SHP77 (cell line): Measurements from ENCODE around the gene MARS1.
"Not testable (repeated sequence)": the region's sequence is repeated elsewhere in the genome, so short reads cannot be mapped to it uniquely, and the experiment has no call there.

Experiments used
- DNase-seq, 2 experiments: peaks; one replicate each; lab custom pipeline; 2025; lab: John Stamatoyannopoulos, UW

Gene MARS1

DNA sequence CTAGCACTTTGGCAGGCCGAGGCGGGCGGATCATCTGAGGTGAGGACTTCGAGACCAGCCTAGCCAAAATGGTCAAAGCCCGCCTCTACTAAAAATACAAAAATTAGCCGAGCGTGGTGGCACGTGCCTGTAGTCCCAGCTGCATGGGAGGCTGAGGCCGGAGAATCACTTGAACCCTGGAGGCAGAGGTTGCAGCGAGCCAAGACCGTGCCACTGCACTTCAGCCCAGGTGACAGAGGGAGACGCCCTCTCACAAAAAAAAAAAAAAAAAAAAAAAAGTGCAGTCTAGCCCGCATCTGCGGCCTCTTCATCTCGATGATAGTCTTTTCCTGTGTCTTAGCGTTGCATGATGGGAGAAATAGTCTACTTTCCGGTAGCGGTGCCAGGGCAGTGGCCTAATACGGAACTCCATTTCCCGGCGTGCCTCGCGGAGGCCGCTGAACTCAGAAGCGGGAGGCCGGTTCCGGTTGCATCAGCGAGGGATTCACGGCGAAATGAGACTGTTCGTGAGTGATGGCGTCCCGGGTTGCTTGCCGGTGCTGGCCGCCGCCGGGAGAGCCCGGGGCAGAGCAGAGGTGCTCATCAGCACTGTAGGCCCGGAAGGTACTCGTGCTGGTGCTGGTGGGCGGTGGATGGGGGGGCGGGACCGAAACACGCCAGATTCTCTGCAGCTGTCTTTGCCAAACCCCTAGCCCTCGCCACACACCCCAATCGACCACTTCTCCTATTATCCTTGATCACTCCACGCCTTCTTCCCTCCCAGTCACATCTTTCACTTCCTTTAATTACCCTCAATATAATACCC, at the start of gene MARS1:
MARS1 (plus strand) TSS at position 472 of the 805 bp plus-strand sequence; CDS start at position 495, 23 bp downstream.
- DNase-seq = peak; percentile 95 to 97

DNA sequence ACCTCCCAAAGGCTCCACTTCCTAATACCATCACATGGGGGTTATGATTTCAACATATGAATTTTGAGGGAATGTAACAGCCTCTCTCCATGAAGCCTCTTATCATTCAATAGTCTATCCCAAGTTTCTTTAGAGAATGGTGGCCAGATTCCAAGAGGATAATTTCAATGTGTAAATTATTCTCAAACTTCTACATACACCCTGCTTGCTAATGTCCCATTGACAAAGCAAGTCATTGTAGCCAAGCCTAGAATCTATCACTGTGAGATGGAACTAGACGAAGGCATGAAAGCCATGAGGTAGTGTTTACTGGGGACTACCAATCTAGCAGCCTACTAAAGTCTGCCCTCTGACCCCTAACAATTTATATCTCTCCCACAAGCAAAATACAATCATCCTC, 49.5 kb upstream of the MARS1 start:
- no peak for DNase-seq

DNA sequence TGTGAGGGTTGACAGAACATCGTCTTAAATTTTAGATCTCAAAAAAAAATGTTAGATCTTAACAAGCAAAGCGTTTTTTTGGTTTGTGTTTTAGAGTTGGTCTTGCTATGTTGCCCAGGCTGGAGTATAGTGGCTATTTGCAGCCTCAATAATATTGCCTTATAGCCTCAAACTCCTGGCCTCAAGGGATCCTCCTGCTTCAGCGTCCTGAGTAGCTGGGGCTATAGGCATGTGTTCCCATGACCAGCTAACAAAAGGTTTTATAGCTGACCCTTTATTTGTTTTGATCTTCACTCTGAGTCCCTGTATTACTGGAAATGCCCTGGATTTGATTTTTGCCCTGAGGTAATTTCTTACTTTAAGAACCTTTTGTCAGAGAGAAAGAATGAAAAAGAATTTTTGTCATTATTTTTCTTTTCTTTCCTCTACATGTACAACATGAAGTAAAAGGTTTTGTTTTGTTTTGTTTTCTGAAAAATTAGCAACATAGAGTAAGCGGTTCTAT, 48.1 kb upstream of the MARS1 start:
- DNase-seq = no peak

DNA sequence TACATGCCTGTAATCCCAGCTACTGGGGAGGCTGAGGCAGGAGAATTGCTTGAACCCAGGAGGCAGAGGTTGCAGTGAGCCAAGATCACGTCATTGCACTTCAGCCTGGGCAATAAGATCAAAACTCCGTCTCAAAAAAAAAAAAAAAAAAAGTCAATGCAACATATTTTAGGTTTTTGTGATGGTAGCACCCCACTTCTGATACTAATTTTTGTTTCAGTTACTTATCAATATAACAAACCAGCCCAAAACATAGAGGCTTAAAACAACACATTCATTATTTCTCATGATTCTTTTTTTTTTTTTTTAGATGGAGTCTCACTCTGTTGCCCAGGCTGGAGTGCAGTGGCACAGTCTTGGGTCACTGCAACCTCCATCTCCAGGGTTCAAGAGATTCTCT, 46.5 kb upstream of the MARS1 start:
- DNase-seq = not testable (repeated sequence)

DNA sequence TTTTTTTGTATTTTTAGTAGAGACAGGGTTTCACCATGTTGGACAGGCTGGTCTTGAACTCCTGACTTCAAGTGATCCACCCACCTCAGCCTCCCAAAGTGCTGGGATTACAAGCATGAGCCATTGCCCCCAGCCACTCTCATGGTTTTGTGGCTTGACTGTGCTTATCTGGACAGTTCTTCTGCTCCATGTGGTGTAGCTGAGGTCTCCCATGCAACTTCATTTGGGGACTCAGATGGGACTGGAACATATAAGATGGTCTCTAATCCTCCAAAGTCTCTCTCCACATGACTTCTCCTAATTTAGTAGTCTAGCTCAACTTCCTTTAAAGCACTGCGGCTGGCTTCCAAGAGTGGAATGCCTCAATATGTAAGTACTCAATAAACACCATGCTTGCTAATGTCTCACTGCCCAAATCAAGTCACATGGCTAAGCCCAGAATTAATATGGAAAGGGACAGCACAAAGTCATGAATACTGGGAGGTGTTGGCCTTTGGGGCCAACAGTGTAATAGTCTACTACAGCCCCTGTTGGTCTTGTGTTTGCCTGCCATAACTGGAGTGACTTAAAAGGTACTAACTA, 45.9 kb upstream of the MARS1 start:
- no peak for DNase-seq

DNA sequence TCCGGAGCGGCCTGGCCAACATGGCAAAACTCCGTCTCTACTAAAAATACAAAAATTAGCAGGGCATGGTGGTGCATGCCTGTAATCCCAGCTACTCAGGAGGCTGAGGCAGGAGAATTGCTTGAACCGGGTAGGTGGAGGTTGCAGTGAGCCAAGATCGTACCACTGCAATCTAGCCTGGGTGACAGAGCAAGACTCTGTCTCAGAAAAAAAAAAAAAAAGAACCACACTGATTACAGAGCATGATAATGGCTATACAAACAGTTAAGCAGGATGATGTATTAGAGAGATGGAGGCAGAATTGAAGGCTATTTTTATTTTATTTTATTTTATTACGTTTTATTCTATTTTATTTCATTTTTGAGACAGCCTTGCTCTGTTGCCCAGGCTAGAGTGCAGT, 43.5 kb upstream of the MARS1 start:
- DNase-seq = not testable (repeated sequence)

DNA sequence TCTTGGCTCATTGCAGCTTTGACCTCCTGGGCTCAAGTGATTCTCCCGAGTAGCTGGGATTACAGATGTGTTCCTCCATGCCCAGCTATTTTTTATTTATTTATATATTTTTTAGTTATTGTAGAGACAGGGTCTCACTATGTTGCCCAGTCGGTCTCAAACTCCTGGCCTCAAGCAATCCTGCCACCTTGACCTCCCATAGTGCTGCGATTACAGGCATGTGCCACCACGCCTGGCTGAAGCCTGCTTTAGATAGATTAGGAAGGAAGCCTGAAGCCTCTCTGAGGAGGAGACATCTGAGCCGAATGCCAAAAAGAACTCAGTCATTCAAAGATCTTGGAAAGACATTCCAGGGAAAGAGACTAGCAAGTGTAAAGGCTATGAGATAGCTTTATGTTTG, 43.1 kb upstream of the MARS1 start:
- DNase-seq = no peak

DNA sequence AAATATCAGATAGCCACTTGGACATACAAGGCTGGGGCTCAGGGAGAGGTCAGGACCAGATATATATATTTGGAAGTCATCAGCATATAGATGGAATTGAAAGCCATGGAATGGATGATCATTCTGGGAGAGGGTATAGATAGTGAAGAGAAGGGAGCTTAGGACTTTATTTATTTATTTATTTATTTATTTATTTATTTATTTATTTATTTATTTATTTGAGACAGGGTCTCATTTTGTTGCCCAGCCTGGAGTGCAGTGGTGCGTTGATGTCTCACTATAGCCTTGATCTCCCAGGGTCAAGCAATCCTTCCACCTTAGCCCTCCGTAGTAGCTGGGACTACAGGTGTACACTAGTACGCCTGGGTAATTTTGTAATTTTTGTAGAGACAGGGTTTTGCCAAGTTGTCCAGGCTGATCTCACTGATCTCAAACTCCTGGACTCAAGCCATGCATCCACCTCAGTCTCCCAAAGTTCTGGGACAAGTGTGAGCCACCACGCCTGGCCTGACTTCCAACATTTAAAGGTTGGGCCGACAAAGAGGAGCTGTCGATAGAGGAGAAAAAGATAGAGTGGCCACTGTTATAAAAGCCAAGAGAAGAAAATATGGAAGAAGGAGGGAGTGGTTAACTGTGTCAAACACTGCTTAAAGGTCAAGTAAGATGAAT, 41.4 kb upstream of the MARS1 start:
- no peak for DNase-seq

DNA sequence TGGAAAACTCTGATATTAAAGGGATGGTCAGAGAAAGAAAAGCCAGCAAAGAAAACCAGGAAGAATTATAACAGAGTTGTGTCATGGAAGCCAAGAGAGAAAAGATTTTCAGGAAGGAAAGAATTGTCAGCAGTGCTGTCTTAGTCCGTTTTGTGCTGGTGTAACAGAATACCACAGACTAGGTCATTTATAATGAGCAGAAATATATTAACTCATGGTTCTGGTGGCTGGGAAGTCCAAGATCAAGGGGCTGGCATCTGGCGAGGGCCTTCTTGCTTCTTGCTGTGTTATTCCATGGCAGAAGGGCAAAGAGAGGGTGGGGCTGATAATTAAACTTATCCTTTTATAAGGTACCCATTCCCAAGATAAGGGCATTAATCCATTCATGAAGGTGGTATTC, 39.2 kb upstream of the MARS1 start:
- no peak for DNase-seq

DNA sequence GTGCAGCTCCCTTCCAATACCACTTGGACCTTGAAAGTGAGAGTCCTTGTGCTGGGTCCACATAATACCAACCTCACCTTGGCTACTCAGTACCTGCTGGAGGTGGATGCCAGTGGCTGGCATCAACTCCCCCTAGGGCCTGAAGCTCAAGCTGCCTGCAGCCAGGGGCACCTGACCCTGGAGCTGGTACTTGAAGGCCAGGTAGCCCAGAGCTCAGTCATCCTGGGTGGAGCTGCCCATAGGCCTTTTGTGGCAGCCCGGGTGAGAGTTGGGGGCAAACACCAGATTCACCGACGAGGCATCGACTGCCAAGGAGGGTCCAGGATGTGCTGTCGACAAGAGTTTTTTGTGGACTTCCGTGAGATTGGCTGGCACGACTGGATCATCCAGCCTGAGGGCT, 38.5 kb upstream of the MARS1 start:
- no peak for DNase-seq

DNA sequence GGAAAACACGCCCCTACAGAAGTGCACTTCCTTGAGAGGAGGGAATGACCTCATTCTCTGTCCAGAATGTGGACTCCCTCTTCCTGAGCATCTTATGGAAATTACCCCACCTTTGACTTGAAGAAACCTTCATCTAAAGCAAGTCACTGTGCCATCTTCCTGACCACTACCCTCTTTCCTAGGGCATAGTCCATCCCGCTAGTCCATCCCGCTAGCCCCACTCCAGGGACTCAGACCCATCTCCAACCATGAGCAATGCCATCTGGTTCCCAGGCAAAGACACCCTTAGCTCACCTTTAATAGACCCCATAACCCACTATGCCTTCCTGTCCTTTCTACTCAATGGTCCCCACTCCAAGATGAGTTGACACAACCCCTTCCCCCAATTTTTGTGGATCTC, 37.8 kb upstream of the MARS1 start:
- no peak for DNase-seq

DNA sequence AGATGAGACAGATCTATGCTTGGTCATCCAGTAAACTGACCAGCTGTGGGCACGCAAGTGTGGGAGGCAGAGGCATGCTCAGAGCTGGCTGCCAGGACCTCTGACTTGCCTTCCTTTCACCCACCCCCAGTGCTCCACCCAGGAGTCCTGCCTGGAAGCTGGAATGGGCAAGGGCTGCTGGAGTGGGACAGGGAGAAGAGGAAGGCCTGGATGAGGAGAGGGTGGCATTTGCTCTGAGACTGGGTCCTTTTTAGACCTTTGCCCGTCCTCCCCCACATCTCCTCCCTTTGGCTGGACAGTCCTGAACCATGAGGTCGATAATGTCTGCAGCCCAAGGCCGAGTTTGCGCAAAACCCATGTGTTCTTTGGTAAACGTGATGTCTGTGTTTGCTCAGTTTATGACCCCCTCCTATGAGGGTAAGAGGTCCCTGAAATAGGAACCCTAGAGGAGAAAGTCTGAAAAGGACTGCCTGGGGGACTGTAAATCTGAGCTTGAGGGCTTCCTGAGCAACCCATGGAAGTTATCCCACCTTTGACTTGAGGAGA, 36.6 kb upstream of the MARS1 start:
- DNase-seq = no peak

DNA sequence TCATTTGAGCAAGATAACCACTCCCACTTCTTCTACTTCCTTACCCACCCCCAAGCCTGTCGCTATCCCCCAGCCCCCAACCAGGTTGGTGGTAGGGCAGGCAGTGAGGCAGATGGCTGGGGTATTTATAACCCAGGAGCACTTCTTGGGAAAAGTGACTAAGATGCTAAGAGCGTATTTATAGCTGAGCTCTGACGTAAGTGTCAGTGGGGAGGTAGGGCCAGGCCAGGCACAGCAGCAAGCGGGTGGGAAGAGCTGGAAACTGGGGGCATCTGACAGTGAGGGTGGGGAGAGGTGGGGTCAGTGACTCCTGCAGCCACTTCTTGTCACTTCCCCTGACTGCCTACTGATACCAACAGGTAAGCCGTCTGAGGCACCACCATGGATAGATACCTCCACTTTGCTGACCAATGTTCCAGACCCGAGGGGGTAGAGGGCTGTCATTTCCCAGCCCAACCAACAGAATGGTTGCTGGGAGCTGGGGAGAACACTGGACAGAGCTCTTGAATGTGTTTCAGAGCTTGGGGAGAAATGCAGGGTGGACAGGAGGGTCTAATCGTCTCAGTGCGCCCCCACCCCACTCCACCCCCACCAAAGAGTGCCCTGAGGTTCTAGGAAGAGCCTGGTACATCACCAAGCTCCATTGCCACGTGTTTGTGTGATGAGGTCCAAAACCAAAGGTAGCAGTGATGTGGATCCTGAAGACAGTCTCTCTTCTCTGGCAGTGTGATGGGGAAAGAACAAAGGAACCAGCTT, 35.5 kb upstream of the MARS1 start:
- DNase-seq = peak in 1 of 2 experiments; percentile 40

DNA sequence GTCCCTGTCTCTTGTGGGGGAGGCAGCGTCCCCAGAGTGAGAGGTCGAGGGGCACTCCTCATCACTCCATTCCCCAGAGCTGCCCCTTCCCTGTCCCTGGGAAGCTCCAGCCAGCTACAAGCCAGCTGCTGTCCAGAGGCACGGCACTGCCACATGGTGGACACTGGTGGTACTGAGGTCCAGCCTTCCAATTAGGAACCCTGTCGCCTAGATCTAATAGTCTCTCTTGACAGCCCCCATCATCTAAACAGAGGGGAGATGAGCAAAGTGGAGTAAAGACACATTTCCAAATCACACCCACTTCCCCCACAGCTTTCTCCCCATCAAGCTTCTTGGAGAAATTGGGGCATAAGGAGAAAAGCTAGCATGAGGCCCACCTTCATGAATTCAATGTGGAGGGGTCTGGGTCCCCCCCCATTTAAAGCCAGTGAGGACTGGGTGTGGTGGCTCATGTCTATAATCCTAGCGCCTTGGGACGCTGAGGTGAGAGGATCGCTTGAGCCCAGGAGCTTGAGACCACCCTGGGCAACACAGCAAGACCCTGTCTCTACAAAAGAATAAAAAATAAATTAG, 34.8 kb upstream of the MARS1 start:
- DNase-seq = peak; percentile 74 to 76

DNA sequence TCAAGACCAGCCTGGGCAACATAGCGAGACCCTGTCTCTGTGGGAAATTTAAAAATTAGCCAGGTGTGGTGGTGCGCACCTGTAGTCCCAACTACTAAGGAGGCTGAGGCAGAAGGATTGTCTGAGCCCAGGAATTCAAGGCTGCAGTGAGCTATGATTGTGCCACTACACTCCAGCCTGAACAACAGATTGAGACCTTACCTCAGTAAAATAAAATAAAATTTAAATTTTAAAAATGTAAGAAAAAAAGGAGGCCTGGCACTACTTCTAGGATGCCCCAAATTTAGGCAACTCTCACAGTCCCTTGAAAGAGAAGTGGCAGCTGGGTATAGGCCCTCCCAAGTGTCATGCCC, 33.7 kb upstream of the MARS1 start:
- no peak for DNase-seq

DNA sequence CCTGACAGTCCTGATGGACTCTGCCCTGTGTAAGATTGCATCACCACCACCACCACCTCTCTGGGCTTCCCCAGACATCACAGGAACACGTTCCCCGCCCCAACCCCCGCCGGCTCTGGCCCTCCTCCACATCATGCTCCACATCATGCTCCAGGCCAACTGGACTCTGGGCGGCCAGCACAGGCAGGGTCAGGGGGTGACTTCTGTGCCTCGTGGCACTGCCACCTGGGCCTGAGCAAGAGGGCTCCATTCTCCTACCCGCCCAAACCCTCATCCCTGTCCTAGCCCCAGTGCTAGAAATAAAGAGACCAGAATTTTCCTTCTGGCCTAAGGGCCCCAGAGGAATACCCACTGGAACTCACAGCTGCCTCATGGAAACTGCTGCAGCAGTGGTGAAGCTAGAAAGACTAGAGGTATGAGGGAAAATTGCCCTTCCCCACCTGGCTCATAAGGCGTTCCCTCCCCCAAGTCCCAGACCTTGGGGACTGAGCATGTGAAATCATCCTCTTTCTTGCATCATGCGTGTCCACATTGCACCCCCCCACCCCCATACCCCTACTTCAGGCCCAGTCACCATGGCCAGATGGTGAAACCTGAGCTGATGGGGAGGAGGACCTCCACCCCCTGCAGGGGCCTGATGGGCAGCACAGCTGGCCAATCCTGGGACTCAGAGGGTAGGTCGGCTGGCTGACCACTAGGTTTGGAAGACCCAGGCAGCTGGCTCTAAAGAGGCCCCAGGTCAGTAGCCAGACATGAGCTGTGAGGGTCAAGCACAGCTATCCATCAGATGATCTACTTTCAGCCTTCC, 33.1 kb upstream of the MARS1 start, which contains the start of gene INHBE:
INHBE (plus strand) TSS at position 742 of the 808 bp plus-strand sequence. CDS start 230 bp downstream, outside the sequence.
- peak; percentile 82 to 85 for DNase-seq

DNA sequence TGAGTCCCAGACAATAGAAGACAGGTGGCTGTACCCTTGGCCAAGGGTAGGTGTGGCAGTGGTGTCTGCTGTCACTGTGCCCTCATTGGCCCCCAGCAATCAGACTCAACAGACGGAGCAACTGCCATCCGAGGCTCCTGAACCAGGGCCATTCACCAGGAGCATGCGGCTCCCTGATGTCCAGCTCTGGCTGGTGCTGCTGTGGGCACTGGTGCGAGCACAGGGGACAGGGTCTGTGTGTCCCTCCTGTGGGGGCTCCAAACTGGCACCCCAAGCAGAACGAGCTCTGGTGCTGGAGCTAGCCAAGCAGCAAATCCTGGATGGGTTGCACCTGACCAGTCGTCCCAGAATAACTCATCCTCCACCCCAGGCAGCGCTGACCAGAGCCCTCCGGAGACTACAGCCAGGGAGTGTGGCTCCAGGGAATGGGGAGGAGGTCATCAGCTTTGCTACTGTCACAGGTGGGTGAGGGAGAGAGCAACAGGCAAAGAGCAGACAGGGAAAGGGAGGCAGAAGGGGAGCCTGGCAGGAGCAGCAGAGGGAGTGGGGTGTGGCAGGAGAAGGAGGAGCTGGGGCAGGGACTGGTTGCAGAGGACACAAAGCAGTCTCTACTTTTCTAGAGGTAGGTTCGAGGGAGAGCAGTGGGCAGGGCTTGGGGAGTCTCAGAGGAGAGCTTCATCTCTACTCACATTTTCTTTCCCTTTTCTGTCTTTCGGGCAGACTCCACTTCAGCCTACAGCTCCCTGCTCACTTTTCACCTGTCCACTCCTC, 32.3 kb upstream of the MARS1 start:
- no peak for DNase-seq

DNA sequence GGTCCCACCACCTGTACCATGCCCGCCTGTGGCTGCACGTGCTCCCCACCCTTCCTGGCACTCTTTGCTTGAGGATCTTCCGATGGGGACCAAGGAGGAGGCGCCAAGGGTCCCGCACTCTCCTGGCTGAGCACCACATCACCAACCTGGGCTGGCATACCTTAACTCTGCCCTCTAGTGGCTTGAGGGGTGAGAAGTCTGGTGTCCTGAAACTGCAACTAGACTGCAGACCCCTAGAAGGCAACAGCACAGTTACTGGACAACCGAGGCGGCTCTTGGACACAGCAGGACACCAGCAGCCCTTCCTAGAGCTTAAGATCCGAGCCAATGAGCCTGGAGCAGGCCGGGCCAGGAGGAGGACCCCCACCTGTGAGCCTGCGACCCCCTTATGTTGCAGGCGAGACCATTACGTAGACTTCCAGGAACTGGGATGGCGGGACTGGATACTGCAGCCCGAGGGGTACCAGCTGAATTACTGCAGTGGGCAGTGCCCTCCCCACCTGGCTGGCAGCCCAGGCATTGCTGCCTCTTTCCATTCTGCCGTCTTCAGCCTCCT, 31.6 kb upstream of the MARS1 start:
- DNase-seq = peak; percentile 55 to 57

DNA sequence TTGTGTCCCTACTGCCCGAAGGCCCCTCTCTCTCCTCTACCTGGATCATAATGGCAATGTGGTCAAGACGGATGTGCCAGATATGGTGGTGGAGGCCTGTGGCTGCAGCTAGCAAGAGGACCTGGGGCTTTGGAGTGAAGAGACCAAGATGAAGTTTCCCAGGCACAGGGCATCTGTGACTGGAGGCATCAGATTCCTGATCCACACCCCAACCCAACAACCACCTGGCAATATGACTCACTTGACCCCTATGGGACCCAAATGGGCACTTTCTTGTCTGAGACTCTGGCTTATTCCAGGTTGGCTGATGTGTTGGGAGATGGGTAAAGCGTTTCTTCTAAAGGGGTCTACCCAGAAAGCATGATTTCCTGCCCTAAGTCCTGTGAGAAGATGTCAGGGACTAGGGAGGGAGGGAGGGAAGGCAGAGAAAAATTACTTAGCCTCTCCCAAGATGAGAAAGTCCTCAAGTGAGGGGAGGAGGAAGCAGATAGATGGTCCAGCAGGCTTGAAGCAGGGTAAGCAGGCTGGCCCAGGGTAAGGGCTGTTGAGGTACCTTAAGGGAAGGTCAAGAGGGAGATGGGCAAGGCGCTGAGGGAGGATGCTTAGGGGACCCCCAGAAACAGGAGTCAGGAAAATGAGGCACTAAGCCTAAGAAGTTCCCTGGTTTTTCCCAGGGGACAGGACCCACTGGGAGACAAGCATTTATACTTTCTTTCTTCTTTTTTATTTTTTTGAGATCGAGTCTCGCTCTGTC, 31.0 kb upstream of the MARS1 start:
- no peak for DNase-seq
